GM18505 (cell line): ENCODE measurements around the gene ZGRF1.
"Not testable (repeated sequence)": the region's sequence is repeated elsewhere in the genome, so short reads cannot be mapped to it uniquely, and the experiment has no call there.

Experiments
- ATAC-seq: cut with Tn5 transposase; IDR thresholded peaks from one replicate; pipeline ENCODE4 v1.9.1; 2021; ENCODE audit not compliant: unreplicated experiment
- POLR2A ChIP-seq: IDR thresholded peaks from 4 replicates; pipeline ENCODE4 v1.6.1; 2011; ENCODE audit warnings: borderline replicate concordance; ENCODE audit not compliant: insufficient read depth, insufficient read length; ENCODE audit errors: extremely low read depth

Gene ZGRF1

DNA sequence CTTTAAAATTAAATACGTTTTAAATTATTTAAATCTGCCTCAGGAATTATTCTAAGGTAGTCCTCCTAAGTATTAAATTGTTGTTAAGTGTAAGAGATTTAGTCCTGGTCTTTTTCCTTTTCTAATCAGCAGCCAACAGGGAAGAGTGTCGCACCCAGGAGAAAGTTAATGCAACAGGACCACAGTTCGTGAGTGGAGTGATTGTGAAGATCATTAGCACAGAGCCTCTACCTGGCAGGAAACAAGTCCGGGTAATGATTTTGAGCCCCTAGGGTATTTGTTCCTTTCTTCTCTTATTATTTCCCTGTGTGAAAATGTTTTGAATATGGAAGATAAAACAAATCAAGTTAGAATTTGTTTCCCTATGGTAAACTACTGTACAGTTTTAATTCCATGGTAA, 13.6 kb upstream of the ZGRF1 start:
- no peak for TF ChIP-seq POLR2A
- no peak for ATAC-seq

DNA sequence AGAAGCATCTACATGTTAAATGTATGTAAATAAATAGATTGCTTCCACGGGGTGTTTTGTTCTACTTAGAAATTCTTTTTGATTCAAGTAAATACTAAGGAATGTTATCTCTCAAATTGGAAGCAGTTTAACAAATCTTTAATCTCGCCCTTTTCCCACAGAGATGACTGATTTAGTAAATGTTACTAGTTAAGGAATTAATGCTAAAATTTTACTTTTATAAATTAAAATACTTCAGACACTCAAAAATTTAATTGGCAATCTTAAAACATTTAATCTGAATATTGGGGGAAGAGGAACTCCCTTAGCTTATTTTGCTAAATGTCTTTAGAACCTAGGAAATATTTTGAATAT, 12.3 kb upstream of the ZGRF1 start:
- no peak for TF ChIP-seq POLR2A
- ATAC-seq = no peak

DNA sequence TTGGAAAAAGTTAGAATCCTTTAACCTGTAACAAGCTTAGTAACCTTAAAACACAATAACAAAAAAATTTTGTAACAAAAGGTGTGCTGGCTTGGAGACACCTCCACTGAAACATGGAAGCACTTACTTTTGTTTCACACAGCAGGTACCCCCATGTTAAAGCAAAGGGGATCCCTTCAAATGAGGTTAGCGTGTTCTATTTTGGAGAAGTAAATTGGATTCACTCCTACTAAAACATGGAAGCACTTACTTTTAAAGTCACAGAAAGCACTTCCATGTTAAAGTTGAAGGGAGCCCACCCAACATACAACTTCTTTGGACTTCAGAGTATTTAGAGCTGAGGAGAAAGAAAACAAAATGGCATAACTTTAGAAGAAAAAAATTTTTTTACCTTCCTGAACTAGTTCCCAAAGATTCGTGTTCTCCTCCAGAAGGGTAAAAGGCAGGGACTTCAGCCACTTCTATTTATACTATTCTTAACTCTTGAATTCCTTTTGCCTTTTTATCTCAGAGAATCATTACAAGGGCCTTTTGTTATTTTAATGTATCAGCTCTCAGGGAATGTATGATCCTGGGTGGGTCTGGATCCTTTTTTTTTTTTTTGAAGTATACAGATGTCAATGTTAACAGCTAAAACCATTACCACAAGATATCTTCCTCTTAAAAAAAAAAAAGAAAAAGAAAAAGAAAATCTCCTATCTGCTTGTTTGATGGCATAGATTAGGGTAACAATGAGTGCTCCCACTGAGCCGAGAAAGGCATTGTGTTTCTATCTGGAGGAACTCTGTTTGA, 11.8 kb upstream of the ZGRF1 start:
- no peak for TF ChIP-seq POLR2A
- ATAC-seq = no peak

DNA sequence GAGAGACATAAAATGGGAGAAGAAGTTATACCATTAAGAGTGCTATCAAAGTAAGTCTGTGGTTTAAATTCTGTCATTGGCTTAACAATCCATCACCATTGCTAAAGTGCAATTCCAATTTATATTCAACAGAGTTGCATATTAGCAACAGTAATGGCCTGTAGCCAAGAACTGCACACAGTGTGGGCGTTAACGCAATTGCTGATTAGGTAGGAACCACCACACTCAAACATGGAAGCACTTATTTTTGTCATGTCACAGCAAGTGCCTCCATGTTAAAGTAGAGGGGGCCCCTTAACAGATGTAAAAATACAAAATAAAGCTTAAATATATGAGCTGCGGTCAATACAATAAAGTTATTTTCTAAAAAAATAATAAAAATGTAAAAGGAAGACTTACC, 11.1 kb upstream of the ZGRF1 start:
- no peak for ATAC-seq

DNA sequence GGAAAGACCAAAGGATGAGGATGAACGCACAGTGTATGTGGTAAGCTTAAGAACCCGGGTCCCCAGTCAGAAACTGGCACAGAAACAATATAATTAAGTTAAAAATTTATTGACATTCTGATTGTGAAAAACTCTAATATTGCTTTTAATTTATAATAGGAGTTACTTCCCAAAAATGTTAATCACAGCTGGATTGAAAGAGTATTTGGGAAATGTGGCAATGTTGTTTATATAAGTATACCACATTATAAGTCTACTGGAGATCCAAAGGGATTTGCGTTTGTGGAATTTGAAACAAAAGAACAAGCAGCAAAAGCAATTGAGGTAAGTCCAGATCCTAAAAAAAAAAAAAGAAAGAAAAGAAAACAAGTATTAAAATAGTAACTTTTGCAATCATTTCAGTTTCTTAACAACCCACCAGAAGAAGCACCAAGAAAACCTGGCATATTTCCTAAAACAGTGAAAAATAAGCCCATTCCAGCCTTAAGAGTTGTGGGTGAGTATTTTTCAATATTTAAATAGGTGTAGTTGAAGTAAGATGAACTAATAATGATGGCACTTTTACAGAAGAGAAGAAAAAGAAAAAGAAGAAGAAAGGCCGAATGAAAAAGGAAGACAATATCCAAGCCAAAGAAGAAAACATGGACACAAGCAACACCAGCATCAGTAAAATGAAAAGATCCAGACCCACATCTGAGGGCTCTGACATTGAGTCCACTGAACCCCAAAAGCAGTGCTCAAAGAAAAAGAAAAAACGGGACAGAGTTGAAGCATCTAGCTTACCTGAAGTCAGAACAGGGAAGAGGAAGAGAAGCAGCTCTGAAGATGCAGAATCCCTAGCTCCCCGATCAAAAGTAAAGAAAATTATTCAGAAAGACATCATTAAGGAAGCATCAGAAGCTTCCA, 10.2 kb upstream of the ZGRF1 start:
- ATAC-seq = no peak
- TF ChIP-seq POLR2A = no peak

More for the DNA sequence above, 11.1 kb upstream of the ZGRF1 start:
- TF ChIP-seq POLR2A = no peak

DNA sequence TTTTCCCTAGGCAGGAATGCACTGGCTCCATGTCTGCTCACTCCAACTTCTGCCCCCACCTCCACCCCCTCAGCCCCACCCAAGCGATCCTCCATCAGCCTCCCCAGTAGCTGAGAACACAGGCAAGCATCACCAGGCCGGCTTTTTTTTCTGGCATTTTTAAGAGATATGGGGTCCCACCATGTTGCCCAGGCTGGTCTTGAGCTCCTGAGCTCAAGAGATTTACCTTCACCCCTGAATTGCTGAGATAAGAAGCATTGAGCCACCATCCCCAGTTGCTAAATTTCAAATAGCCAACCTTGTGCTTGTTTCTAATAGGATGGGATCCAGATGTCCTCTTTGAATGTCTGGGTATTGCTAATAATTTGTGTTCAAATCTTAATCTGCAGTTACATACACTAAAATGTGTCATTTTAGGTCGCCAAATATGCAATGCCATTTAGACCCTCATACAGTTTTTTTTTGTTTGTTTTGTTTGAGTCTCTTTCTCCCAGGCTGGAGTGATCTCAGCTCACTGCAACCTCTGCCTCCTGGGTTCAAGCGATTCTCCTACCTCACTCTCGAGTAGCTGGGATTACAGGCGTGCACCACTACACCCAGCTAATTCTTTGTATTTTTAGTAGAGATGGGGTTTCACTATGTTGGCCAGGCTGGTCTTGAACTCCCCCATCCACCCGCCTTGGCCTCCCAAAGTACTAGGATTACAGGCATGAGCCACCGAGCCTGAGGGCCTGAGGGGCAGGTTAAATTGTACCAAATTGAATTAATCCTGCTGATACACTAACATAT, 9.0 kb upstream of the ZGRF1 start:
- ATAC-seq = no peak

DNA sequence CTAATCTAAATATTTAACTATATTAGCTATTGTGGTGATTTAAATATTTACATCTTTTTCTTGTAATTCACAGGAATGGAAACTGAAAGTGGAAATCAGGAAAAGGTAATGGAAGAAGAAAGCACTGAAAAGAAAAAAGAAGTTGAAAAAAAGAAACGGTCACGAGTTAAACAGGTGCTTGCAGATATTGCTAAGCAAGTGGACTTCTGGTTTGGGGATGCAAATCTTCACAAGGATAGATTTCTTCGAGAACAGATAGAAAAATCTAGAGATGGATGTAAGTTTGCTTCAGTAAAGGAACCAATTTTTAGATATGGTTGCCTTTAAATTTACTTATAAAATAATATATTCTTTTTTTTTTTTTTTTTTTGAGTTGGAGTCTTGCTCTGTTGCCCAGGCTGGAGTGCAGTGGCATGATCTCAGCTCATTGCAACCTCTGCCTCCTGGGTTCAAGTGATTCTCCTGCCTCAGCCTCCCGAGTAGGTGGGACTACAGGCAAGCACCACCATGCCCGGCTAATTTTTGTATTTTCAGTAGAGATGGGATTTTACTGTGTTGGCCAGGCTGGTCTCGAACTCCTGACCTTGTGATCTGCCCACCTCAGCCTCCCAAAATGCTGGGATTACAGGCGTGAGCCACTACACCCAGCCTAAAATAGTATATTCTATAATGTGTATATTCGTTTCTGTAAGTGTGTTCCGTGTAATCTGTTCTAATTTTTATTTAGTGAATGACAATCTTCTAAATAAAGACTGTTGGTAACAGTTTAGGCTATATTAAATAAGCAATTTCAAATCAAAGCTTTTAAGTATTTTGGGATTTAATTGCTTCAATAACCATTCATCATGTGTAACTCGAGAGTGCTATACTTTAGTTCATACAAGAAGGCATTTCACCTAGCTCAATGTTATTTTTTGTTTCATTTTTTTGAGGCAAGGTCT, 8.2 kb upstream of the ZGRF1 start:
- ATAC-seq = not testable (repeated sequence)

More for the DNA sequence above, 9.0 kb upstream of the ZGRF1 start:
- no peak for TF ChIP-seq POLR2A

DNA sequence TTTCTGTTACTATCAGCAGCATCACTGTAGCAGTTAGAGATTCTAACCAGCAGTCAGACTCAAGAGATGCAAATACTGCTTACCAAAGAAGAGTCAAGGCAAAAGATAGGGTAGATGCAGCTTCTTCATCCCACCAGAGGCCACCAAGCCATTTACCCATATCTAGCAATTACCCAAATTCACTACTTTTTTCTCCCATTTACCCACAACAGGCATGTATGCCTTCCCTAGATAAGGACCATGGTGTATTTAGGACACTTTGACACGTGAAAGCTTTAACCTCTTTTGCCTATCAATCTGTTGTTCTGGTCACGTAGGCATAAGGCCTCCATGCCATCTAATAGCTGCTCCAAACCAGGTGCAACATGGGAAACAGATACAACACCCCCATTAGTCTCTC, 5.8 kb upstream of the ZGRF1 start:
- no peak for TF ChIP-seq POLR2A
- ATAC-seq = no peak

DNA sequence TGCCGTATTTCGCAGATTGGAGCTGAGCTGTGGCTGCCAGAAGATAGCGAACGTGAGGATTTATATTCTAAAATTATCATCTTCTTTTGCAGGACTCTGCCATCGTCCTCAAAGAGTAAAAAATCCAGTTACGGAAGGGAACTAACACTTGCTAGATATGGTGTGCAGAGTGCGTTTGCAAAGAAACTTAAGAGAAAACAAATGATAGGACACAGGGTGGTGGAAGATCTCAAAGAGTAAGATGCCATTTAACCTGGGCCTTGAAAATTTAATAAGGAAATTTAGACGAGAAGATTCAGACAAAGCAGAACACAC, 800 bp upstream of the ZGRF1 start:
- TF ChIP-seq POLR2A = no peak
- no peak for ATAC-seq

DNA sequence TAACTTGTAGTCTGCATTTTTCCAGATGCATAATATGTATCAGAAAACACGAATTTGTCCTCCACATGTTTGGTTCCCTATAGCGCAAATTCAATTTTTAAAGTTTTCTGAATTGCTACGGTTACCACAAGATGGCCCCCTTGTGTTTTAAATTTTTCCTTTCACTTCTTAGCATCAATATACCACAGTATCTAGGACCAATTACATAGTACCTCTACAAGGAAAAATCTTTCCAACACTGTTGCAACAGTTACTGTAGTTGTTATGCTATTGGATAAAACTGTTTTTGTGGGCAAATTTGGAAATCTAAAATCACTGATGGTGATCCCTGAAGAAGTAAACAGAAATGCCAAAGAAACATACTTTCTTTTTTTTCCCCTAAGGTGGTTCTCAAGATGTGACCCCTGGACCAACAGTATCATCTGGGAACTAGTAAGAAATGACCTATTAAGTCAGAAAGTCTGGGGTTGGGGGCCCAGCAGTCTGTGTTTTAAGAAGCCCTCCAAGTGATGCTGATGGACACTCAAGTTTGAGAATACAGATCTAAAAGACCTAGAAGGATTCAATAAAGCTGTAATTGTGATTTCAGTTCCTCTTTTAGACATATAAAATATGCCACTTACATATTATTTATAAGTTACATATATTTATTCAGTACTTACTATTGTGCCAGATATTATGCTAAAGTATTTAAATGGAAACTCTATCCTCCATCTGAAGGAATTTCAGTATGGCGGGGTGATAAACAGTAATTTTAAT, 3.1 kb downstream of the ZGRF1 start:
- TF ChIP-seq POLR2A = no peak
- ATAC-seq = no peak

DNA sequence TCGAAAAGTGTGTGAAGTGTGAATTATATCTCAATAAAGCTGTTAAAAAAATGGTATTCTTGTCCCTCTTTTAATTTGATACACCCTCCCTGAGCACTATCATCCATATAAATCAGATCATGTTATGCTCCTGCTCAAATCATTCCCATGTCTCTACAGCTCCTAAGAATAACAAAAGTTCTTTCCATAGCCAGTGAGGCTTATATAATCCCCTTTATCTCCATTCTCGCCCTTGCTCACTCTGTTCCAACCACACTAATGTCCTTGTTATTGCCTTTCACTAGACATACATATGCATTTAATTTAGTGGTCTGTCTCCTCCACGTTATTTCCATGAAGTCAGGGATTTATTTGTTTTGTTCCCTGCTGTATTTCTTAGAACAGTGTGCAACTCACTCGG, 10.5 kb downstream of the ZGRF1 start:
- ATAC-seq = no peak
- TF ChIP-seq POLR2A = no peak

DNA sequence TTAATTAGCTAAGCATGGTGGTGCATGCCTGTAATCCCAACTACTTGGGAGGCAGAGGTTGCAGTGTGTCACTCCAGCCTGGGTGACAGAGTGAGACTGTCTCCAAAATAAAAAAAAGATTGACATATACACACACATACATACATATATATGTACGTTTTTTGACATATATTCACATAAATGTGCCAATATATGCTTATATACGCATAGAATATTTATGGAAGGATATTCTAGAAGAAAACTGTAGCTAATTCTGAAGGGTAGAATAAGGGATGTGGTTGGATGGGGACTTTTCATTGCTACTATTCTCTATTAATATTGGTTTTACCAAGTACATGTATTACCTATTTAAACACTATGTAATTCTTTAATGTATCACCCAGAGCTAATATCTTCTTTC, 19.7 kb downstream of the ZGRF1 start:
- no peak for TF ChIP-seq POLR2A
- no peak for ATAC-seq

DNA sequence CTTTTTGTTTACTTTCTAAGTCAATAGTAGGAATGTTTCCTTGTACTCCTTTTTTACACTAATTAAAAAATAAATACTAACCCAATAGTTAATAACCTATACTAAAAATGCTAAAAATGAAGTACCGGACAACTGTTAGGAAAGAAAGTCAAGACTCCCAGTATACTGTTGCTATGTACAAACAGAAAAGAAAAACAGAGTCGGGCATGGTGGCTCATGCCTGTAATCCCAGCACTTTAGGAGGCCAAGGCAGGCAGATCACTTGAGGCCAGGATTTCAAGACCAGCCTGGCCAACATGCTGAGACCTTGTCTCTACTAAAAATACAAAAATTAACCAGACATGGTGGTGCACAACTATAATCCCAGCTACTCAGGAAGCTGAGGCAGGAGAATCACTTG, 23.9 kb downstream of the ZGRF1 start:
- not testable (repeated sequence) for ATAC-seq
